ENCODE data around the gene RHO. TPM values are rescaled to one million over a fixed set of nuclear protein-coding genes. Genes with fewer than 3 reads are reported as not detected.
A peak's percentile ranks its signal among the peaks of the same experiment; 100 is the strongest.

The RHO gene
- total and polyA plus RNA-seq, 2 experiments from 2014 or later: 0.19 TPM; not detected in 1

DNA sequence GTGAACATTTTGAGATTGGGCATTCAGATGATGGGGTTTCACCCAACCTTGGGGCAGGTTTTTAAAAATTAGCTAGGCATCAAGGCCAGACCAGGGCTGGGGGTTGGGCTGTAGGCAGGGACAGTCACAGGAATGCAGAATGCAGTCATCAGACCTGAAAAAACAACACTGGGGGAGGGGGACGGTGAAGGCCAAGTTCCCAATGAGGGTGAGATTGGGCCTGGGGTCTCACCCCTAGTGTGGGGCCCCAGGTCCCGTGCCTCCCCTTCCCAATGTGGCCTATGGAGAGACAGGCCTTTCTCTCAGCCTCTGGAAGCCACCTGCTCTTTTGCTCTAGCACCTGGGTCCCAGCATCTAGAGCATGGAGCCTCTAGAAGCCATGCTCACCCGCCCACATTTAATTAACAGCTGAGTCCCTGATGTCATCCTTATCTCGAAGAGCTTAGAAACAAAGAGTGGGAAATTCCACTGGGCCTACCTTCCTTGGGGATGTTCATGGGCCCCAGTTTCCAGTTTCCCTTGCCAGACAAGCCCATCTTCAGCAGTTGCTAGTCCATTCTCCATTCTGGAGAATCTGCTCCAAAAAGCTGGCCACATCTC lies 6.1 kb downstream of the RHO start:
- Histone ChIP-seq H4K20me1 (ENCODE audit: insufficient read depth, poor library complexity, severe bottlenecking) (no peaks in the 10 kb centered on the region), H3K79me2 (no peaks in the 10 kb centered on the region), H3K36me3 (replicated peaks; ENCODE audit: insufficient read depth, low read depth) (no peaks in the 10 kb centered on the region), H3K4me1 (ENCODE audit: insufficient read depth) (peaks cover 26% of the 10 kb centered on the region), H3K9me2 (replicated peaks; ENCODE audit: insufficient read depth) (no peaks in the 10 kb centered on the region), H3K27ac (peak overlapping the region; percentile 76), H3K9me3 (ENCODE audit: low read depth) (no peaks in the 10 kb centered on the region), H3K4me2 (peak overlapping the region; percentile 28), H3K27me3 (no peaks in the 10 kb centered on the region), H3K4me3 (no peak overlapping the region), H2AFZ (no peak overlapping the region)
- WGBS (ENCODE audit: low lambda C conversion rate, missing lambda C conversion rate): 52% methylated on average over 4 of the region's 4 CpGs
- TF ChIP-seq, protein P1, sequence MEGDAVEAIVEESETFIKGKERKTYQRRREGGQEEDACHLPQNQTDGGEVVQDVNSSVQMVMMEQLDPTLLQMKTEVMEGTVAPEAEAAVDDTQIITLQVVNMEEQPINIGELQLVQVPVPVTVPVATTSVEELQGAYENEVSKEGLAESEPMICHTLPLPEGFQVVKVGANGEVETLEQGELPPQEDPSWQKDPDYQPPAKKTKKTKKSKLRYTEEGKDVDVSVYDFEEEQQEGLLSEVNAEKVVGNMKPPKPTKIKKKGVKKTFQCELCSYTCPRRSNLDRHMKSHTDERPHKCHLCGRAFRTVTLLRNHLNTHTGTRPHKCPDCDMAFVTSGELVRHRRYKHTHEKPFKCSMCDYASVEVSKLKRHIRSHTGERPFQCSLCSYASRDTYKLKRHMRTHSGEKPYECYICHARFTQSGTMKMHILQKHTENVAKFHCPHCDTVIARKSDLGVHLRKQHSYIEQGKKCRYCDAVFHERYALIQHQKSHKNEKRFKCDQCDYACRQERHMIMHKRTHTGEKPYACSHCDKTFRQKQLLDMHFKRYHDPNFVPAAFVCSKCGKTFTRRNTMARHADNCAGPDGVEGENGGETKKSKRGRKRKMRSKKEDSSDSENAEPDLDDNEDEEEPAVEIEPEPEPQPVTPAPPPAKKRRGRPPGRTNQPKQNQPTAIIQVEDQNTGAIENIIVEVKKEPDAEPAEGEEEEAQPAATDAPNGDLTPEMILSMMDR (IDR thresholded peaks at IDR 0.05; ENCODE audit: poor library complexity): no peak
- TF ChIP-seq EZH2phosphoT487 (IDR thresholded peaks at IDR 0.05; ENCODE audit: low read depth, severe bottlenecking, unreplicated experiment): no peak
- no peak for TF ChIP-seq EZH2 (IDR thresholded peaks at IDR 0.05; ENCODE audit: borderline replicate concordance)
- DNase-seq (ENCODE audit: low spot score): peak; percentile 41

DNA sequence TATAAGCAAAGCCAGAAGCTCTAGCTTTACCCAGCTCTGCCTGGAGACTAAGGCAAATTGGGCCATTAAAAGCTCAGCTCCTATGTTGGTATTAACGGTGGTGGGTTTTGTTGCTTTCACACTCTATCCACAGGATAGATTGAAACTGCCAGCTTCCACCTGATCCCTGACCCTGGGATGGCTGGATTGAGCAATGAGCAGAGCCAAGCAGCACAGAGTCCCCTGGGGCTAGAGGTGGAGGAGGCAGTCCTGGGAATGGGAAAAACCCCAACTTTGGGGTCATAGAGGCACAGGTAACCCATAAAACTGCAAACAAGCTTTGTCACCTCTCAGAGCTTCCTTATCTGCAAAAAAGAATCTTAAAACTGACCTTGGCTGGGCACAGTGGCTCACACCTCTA lies 6.6 kb downstream of the RHO start:
- TF ChIP-seq EZH2phosphoT487 (IDR thresholded peaks at IDR 0.05; ENCODE audit: low read depth, severe bottlenecking, unreplicated experiment) (no peak), EZH2 (IDR thresholded peaks at IDR 0.05; ENCODE audit: borderline replicate concordance) (no peak)
- TF ChIP-seq, protein P1 (IDR thresholded peaks at IDR 0.05; ENCODE audit: poor library complexity): no peak
- H3K27me3 ChIP-seq: no peaks in the 10 kb centered on the region
- no peaks in the 10 kb centered on the region for H3K36me3 ChIP-seq (replicated peaks; ENCODE audit: insufficient read depth, low read depth)
- no peak overlapping the region for H3K4me3 ChIP-seq
- 33% methylated on average over 1 of the region's 1 CpG for WGBS (ENCODE audit: low lambda C conversion rate, missing lambda C conversion rate)
- H3K4me2 ChIP-seq: no peak overlapping the region
- no peaks in the 10 kb centered on the region for H3K79me2 ChIP-seq
- H2AFZ ChIP-seq: no peak overlapping the region
- no peaks in the 10 kb centered on the region for H3K9me2 ChIP-seq (replicated peaks; ENCODE audit: insufficient read depth)
- H3K4me1 ChIP-seq (ENCODE audit: insufficient read depth): peaks cover 24% of the 10 kb centered on the region
- H4K20me1 ChIP-seq (ENCODE audit: insufficient read depth, poor library complexity, severe bottlenecking): no peaks in the 10 kb centered on the region
- no peaks in the 10 kb centered on the region for H3K9me3 ChIP-seq (ENCODE audit: low read depth)
- peak overlapping the region; percentile 76 for H3K27ac ChIP-seq
- DNase-seq (ENCODE audit: low spot score): no peak

DNA sequence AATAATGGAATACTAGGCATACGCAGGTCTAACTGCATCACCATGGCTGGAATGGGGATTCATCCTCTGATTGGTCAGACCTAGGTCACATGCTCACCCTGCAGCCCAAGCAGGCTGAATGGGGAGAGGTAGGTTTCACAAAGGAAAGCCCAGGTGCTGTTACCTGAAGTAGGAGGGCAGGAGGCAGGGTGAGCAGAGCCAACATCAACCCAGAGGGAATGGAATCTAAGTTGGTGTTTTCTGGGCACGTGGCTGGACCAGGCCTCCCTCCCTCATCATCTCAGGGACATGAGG lies 7.9 kb downstream of the RHO start:
- DNase-seq (ENCODE audit: low spot score): no peak
- Histone ChIP-seq H3K9me3 (ENCODE audit: low read depth) (no peaks in the 10 kb centered on the region), H2AFZ (no peak overlapping the region), H3K27me3 (no peaks in the 10 kb centered on the region), H3K9me2 (replicated peaks; ENCODE audit: insufficient read depth) (no peaks in the 10 kb centered on the region), H3K36me3 (replicated peaks; ENCODE audit: insufficient read depth, low read depth) (no peaks in the 10 kb centered on the region), H3K79me2 (no peaks in the 10 kb centered on the region), H3K27ac (no peak overlapping the region), H3K4me3 (no peak overlapping the region), H3K4me2 (no peak overlapping the region), H4K20me1 (ENCODE audit: insufficient read depth, poor library complexity, severe bottlenecking) (no peaks in the 10 kb centered on the region), H3K4me1 (ENCODE audit: insufficient read depth) (peaks cover 19% of the 10 kb centered on the region)
- WGBS (ENCODE audit: low lambda C conversion rate, missing lambda C conversion rate): 96% methylated on average over 2 of the region's 2 CpGs
- TF ChIP-seq, protein P1 (IDR thresholded peaks at IDR 0.05; ENCODE audit: poor library complexity): no peak
- TF ChIP-seq EZH2 (IDR thresholded peaks at IDR 0.05; ENCODE audit: borderline replicate concordance): no peak
- TF ChIP-seq EZH2phosphoT487 (IDR thresholded peaks at IDR 0.05; ENCODE audit: low read depth, severe bottlenecking, unreplicated experiment): no peak
